Mesothelial cell of epicardium (in vitro differentiated cells): ENCODE results near the gene ZNF282. TPM values are rescaled to one million over a fixed set of nuclear protein-coding genes. Genes with fewer than 3 reads are reported as not detected.
"Not testable (repeated sequence)": the region's sequence is repeated elsewhere in the genome, so short reads cannot be mapped to it uniquely, and the experiment has no call there.

Experiments
- DNase-seq, 2 experiments: peaks; one replicate each; pipeline ENCODE4 v3.0.0; 2021; ENCODE audit warnings: low spot score in 2 of 2; ENCODE audit not compliant: unreplicated experiment in 2 of 2
- H3K27ac Mint-ChIP-seq: 2 replicates; pipeline ENCODE4 v1.8.0; 2021; ENCODE audit warnings: mixed read lengths
- H3K27me3 Mint-ChIP-seq: 2 replicates; pipeline ENCODE4 v1.8.0; 2021; ENCODE audit warnings: low read depth, mixed read lengths
- H3K36me3 Mint-ChIP-seq: 2 replicates; pipeline ENCODE4 v1.8.0; 2021; ENCODE audit warnings: mixed read lengths
- H3K4me1 Mint-ChIP-seq: 2 replicates; pipeline ENCODE4 v1.8.0; 2021; ENCODE audit warnings: mixed read lengths
- H3K4me3 Mint-ChIP-seq: 2 replicates; pipeline ENCODE4 v1.8.0; 2021; ENCODE audit warnings: mild to moderate bottlenecking, moderate library complexity, mixed read lengths
- H3K9me3 Mint-ChIP-seq: 2 replicates; pipeline ENCODE4 v1.8.0; 2021; ENCODE audit warnings: mixed read lengths
- CTCF ChIP-seq: fragments of 200-600 bp; sonication (generic); IDR thresholded peaks from one replicate; pipeline ENCODE4 v1.5.0; 2021; ENCODE audit warnings: antibody characterized with exemption; ENCODE audit not compliant: unreplicated experiment
- total RNA-seq: library from RNA; stranded (reverse); gene quantifications from 3 replicates; pipeline ENCODE4 v1.2.1, GENCODE V29; 2021

The ZNF282 gene
- total RNA-seq, 1 donor from 2014 or later = 47.0 TPM

- Mint-ChIP-seq H3K27ac (no peak overlapping the region), H3K27me3 (peaks cover 6% of the 10 kb centered on the region), H3K36me3 (peaks cover 22% of the 10 kb centered on the region), H3K9me3 (no peaks in the 10 kb centered on the region), H3K4me1 (no peaks in the 10 kb centered on the region), H3K4me3 (no peak overlapping the region)
- DNase-seq = no peak
- TF ChIP-seq CTCF = no peak
These were observed 31.6 kb downstream of the ZNF282 start for GRCh38 chr7:149226840-149227494.

- DNase-seq = no peak
- Mint-ChIP-seq H3K36me3 (peaks cover 16% of the 10 kb centered on the region), H3K9me3 (no peaks in the 10 kb centered on the region), H3K27me3 (peaks cover 6% of the 10 kb centered on the region), H3K4me3 (no peak overlapping the region), H3K27ac (no peak overlapping the region), H3K4me1 (no peaks in the 10 kb centered on the region)
- TF ChIP-seq CTCF = no peak
These were observed 33.6 kb downstream of the ZNF282 start for GRCh38 chr7:149228831-149229471.

GRCh38 chr7:149229526-149229925 lies 34.2 kb downstream of the ZNF282 start:
- no peaks in the 10 kb centered on the region for H3K4me1 Mint-ChIP-seq
- peaks cover 6% of the 10 kb centered on the region for H3K27me3 Mint-ChIP-seq
- H3K4me3 Mint-ChIP-seq = no peak overlapping the region
- no peak overlapping the region for H3K27ac Mint-ChIP-seq
- DNase-seq = no peak
- TF ChIP-seq CTCF = no peak
- H3K9me3 Mint-ChIP-seq = no peaks in the 10 kb centered on the region
- peaks cover 15% of the 10 kb centered on the region for H3K36me3 Mint-ChIP-seq

- H3K27me3 Mint-ChIP-seq = peaks cover 12% of the 10 kb centered on the region
- H3K9me3 Mint-ChIP-seq = no peaks in the 10 kb centered on the region
- no peaks in the 10 kb centered on the region for H3K4me1 Mint-ChIP-seq
- no peak for TF ChIP-seq CTCF
- no peaks in the 10 kb centered on the region for H3K36me3 Mint-ChIP-seq
- no peak overlapping the region for H3K27ac Mint-ChIP-seq
- DNase-seq = no peak
- H3K4me3 Mint-ChIP-seq = no peak overlapping the region
These were observed 37.0 kb downstream of the ZNF282 start for GRCh38 chr7:149232362-149232761.

GRCh38 chr7:149233655-149234204 lies 38.4 kb downstream of the ZNF282 start:
- not testable (repeated sequence) for DNase-seq, H3K4me3 Mint-ChIP-seq, H3K27ac Mint-ChIP-seq, H3K4me1 Mint-ChIP-seq, H3K9me3 Mint-ChIP-seq, H3K36me3 Mint-ChIP-seq
- H3K27me3 Mint-ChIP-seq = peaks cover 12% of the 10 kb centered on the region

GRCh38 chr7:149237502-149237901 lies 42.2 kb downstream of the ZNF282 start:
- DNase-seq = no peak
- Mint-ChIP-seq H3K9me3 (peaks cover 4% of the 10 kb centered on the region), H3K4me1 (peaks cover 14% of the 10 kb centered on the region)

More at GRCh38 chr7:149237502-149237901, 42.2 kb downstream of the ZNF282 start:
- Mint-ChIP-seq H3K4me3 (no peak overlapping the region), H3K27me3 (peaks cover 7% of the 10 kb centered on the region), H3K36me3 (peaks cover 10% of the 10 kb centered on the region), H3K27ac (no peak overlapping the region)
- TF ChIP-seq CTCF = no peak
